ENCODE measurements around the gene KCNMA1.

Gene KCNMA1

GRCh38 chr10:77297393-77297739 is 340.2 kb downstream of the KCNMA1 start:
- no peak for DNase-seq (ENCODE audit: low spot score)

GRCh38 chr10:77296534-77297392 is 340.8 kb downstream of the KCNMA1 start:
- DNase-seq (ENCODE audit: low spot score): no peak

- DNase-seq (ENCODE audit: low spot score): no peak
Observed at GRCh38 chr10:77293773-77294172, 343.8 kb downstream of the KCNMA1 start.

GRCh38 chr10:77293347-77293746 is 344.3 kb downstream of the KCNMA1 start:
- no peak for DNase-seq (ENCODE audit: low spot score)

- DNase-seq (ENCODE audit: low spot score): no peak
Observed at GRCh38 chr10:77291596-77292505, 345.8 kb downstream of the KCNMA1 start.

GRCh38 chr10:77290528-77291155 is 347.0 kb downstream of the KCNMA1 start:
- no peak for DNase-seq (ENCODE audit: low spot score)

GRCh38 chr10:77289790-77290189 is 347.8 kb downstream of the KCNMA1 start:
- no peak for DNase-seq (ENCODE audit: low spot score)

- no peak for DNase-seq (ENCODE audit: low spot score)
Observed at GRCh38 chr10:77289027-77289501, 348.5 kb downstream of the KCNMA1 start.

- no peak for DNase-seq (ENCODE audit: low spot score)
Observed at GRCh38 chr10:77287647-77288120, 349.9 kb downstream of the KCNMA1 start.

- DNase-seq (ENCODE audit: low spot score): no peak
Observed at GRCh38 chr10:77286531-77287508, 350.8 kb downstream of the KCNMA1 start.

- DNase-seq (ENCODE audit: low spot score): no peak
Observed at GRCh38 chr10:77285529-77286182, 352.0 kb downstream of the KCNMA1 start.

GRCh38 chr10:77284797-77285196 is 352.8 kb downstream of the KCNMA1 start:
- DNase-seq (ENCODE audit: low spot score): no peak

GRCh38 chr10:77283326-77283725 is 354.3 kb downstream of the KCNMA1 start:
- no peak for DNase-seq (ENCODE audit: low spot score)

GRCh38 chr10:77282163-77282562 is 355.4 kb downstream of the KCNMA1 start:
- no peak for DNase-seq (ENCODE audit: low spot score)

GRCh38 chr10:77281719-77282118 is 355.9 kb downstream of the KCNMA1 start:
- DNase-seq (ENCODE audit: low spot score): no peak

- no peak for DNase-seq (ENCODE audit: low spot score)
Observed at GRCh38 chr10:77279207-77279606, 358.4 kb downstream of the KCNMA1 start.

GRCh38 chr10:77274046-77274795 is 363.4 kb downstream of the KCNMA1 start:
- no peak for DNase-seq (ENCODE audit: low spot score)

- no peak for DNase-seq (ENCODE audit: low spot score)
Observed at GRCh38 chr10:77269163-77269562, 368.4 kb downstream of the KCNMA1 start.

- DNase-seq (ENCODE audit: low spot score): peak; percentile 15
Observed at GRCh38 chr10:77268721-77269120, 368.9 kb downstream of the KCNMA1 start.

Measured in pons (tissue), 1 donor.